Left colon (tissue), 2 donors: ENCODE measurements around the gene ADCY10. TPM values are rescaled to one million over a fixed set of nuclear protein-coding genes. Genes with fewer than 3 reads are reported as not detected.
"Not testable (repeated sequence)": the region's sequence is repeated elsewhere in the genome, so short reads cannot be mapped to it uniquely, and the experiment has no call there.

Source experiments
- ATAC-seq: fragments of 200-7000 bp; cut with Tn5 transposase; one replicate; pipeline ENCODE4 v1.9.1; 2020; ENCODE audit warnings: mild to moderate bottlenecking, moderate library complexity
- DNase-seq, 2 donors: peaks; one replicate each; pipeline ENCODE4 v3.0.0-alpha.2; 2020
- intact Hi-C, 2 donors: fragments of 100-400 bp; cut with DNase I in 1 of 2; cut with micrococcal nuclease in 1 of 2; formaldehyde crosslinking; loops; one replicate each; pipeline versions ENCODE4 v1.11.2 to v1.14.0; 2022; cut with DNase I, micrococcal nuclease
- total RNA-seq, 2 donors: library from RNA; stranded (reverse); fragmentation: NEBNext Ultra II Directional; extraction: Animal tissue kit (Norgen Biotek cat#: 25700); gene quantifications; one replicate each; pipeline ENCODE4 v1.2.1, GENCODE V29; 2021
- donor health status: DM: no; HTN: no; CAD: no.
- donor health status: DM: yes; HTN: yes; CAD: no.

Gene ADCY10
- total RNA-seq, 2 donors from 2014 or later: 0.42 to 0.64 TPM

DNA sequence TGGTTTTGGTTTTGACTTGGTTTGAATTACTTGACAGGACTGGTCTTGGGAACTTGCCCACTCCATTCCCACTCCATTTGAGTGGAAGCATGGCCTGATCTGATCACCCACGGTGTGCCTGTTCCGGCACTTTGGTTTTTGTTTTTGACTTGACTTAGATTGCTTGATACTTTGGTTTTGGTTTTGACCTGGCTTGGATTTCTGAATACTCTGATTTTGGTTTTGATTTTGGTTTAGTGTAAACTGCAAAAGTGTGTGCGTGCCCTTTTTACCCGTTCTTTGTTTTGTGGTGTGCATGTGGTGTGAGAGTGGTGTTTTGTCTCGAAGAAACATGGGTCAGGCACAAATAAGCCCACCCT is 50.0 kb downstream of the ADCY10 start:
- intact Hi-C loops: no loop called here
- no peak for DNase-seq
- no peak for ATAC-seq

DNA sequence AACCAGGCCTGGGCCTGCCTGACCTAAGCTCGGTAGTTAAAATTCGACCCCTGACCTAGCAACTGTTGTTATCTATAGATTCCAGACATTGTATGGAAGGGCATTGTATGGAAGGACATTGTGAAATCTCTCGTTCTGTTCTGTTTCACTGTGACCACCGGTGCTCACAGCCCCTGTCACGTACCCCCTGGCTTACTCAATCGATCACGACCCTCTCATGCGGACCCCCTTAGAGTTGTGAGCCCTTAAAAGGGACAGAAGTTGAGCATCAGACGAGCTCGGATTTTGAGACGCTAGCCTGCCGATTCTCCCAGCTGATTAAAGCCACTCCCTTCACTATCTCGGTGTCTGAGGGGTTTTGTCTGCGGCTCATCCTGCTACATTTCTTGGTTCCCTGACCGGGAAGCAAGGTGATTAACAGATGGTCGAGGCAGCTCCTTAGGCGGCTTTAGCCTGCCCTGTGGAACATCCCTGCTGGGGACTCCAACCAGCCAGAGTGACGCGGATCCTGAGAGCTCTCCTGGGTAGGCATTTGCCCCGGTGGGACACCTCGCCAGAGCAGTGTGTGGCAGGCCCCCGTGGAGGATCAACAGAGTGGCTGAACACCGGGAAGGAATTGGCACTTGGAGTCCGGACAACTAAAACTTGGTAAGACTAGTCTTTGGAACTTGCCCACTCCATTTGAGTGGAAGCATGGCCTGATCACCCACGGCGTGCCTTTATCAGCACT is 50.6 kb downstream of the ADCY10 start:
- intact Hi-C loops, DNase-seq, ATAC-seq: not testable (repeated sequence)

DNA sequence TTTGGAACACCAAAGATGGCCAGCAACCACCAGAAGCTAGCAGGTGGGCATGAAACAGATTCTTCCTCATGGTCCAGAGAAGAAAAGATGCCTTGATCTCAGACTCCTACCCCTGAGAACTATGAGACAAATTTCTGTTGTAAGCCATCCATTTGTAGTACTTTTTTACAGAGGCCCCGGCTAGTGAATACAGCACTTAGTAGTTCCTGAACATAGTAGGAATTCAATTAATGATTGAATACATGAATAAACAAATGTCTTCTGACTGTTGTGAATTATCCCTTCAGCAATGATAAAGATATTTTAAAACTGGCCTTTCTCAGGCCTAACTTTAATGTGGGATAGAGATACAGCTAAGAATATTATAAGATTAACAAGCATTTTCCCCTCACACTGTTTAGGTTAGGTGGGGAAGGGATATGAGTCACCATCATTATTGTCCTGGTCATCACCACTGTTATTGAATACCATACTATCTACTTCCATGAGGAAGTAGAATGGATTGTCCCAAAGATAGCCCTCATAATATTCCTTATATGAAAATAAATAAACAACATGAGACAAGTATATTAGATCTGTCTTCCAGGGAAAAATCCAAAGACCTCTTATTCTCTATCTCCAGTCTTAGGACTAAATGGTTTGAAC is 51.4 kb downstream of the ADCY10 start:
- ATAC-seq (no peak), DNase-seq (no peak)
- intact Hi-C loops: no loop called here

DNA sequence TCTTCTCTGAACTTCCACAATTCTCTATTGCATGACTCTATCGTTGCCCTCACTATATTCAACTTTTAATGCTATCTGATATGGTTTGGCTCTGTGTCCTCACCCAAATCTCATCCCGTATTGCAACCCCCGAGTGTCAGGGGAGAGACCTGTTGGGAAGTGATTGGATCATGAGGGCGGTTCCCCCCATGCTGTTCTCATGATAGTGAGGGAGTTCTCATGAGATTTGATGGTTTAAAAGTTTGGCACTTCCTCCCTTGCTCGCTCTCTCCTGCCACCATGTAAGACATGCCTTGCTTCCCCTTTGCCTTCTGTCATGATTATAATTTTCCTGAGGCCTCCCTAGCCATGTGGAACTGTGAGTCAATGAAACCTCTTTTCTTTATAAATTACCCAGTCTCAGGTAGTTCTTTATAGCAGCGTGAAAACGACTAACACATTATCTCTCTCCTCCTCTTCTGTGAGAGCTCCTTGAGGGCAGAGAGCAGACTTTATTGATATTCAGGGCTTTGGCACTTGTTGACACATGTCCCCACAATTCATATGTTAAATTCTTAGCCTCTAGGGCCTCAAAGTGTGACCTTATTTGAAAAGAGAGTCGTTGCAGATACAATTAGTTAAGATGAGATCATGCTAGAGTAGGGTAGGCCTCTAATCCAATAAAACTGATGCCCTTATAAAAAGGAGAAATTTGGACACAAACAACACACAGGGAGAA is 52.1 kb downstream of the ADCY10 start:
- ATAC-seq (no peak), DNase-seq (no peak)
- intact Hi-C loops: no loop called here

DNA sequence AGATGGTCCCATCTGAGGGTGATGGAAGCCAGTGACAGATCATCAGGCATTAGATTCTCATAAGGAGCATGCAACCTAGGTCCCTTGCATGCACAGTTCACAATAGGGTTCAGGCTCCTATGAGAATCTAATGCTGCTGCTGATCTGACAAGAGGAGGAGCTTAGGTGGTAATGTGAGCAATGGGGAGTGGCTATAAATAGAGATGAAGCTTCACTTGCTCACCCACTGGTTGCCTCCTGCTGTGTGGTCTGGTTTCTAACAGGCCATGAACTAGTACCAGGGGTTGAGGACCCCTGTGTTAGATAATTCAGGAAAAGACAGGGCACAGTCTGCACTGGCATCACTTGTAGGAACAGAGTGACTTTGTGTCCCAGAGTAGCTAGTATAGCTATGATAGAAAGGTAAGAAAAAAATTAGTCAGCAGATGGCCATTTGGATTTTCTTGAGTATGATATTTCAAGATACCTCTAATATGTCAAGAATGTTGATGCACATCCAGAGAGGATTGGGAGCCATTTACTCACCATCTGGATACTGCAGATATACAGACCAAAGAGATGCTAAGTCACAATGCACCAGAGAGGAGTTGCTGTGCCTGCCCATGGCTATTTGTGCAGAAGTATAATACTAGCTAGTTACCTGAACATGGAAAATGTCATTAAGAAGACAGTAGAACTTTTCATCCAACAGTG is 53.6 kb downstream of the ADCY10 start:
- intact Hi-C loops: no loop called here
- DNase-seq: no peak
- no peak for ATAC-seq

DNA sequence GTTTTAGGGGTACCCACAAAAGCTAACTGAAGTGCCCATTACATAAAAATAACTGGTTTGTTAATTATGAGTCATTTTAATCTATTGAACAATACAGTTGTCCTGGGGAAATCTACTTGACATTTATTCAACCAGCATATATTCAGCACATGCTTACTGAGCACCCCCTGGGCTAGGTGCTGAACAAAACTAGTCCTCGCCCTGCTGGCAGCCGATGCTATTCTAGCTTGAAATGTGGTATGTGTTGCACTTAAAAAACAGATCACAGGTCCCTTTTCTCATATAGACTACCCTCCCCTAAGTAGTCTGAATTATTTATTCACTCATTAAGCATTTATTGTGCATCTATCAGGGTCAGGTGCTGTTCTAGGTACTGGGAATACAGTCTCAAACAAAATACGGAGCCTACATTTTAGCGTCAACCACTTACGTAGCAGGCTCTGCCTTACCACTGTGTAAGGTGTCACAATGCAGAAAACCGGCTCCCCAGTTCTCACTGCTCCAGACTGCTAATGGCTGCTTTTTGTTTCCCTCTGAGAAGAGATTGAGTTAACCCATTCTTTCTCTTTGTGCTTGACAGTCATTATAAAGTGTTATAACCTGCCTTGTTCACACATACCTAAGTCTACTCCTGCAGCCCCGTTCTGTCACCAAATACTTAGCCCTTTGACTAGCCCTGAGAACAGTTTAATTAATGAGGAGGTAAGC is 57.1 kb downstream of the ADCY10 start:
- intact Hi-C loops: no loop called here
- ATAC-seq: no peak
- DNase-seq: no peak

DNA sequence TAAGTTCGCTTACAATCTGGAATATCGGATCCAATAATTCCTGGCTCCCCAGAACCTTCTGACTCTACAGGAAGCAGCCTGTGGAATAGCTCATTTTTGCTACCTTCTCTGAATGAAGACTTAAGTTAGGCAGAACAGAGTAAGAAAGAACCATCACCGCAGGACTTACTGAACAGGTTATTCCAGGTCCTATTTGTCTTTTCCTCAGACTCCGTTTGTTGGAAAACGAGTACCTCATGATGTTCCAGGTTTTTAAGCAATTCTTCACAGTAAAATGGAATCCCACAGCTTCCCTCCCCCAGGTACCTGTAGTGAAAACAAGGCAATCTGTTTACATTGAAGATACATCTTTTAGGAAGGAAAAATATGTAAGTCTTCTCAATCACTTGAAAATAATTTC is 59.8 kb downstream of the ADCY10 start:
- DNase-seq (no peak), ATAC-seq (no peak)
- intact Hi-C loops: no loop called here

DNA sequence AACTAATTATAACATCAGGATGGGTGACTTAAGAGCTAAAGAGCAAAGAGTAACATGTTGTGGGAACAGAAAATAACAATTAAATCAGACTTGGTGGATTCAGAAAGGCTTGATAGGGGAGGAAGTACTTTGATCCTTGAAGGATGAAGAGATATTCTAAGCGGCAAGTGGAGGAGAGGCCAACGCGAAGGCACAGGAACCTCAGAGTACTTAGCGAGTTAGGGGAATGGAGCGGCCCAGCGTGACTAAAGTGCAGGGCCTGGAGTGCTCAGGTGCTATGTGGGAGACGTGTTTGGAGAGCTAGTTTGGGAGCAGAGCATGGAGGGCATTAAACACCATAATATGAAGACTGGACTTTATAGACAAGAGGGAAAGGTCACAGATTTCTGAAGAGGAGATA is 64.3 kb downstream of the ADCY10 start:
- intact Hi-C loops: no loop called here
- ATAC-seq: no peak
- no peak for DNase-seq

DNA sequence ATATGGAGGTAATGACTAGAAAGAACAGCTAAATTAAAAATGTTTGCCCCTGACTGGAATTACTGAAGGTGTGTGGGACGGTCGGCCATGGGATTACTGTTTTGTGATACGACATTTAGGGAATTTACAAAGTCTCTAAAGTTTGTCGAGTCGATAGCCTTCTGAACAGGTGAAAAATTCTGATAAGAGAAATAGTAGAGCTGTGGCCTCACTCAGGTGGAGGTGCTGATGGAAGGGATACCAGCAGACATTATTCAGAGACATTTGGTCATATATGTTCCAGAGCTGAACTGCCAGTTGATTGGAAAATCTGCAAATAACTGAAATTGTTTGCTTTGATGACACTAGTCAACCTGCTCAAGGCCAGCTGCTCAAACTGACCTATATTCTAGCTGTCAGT is 71.1 kb downstream of the ADCY10 start:
- DNase-seq (no peak), ATAC-seq (no peak)
- intact Hi-C loops: no loop called here

DNA sequence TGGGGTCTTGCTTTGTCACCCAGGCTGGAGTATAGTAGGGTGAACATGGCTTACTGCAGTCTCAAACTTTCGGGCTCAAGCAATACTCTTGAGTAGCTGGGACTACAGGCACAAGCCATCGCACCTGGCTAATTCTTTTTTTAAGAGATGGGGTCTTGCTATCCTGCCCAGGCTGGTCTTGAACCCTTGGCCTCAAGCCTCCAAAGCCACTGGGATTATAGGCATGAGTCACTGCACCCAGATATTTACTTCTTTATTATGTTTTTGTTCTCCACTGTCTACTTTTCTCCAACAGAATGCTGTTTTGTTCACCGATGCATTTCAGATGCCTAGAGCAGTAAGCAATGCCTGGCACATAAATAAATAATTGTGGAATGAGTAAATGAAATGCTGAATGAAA is 72.4 kb downstream of the ADCY10 start:
- no peak for ATAC-seq
- intact Hi-C loops: no loop called here

DNA sequence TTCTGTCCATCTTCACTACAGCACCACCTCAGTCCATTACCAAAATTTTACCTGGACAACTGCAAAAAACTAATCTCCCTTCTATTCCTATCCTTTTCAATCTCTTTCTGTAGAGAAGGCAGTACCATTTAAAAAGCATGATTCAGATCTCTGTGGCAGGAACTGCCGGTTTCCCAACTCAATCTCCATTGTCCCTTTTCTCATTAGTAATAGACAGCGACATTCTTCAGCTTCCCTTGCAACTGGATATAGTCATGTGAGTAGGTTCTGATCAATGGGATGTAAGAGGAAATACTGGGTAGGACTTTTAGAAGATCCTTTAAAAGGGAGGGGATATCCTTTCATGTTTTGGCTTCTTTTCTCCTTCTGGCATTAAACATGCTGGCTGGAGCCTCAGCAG is 74.9 kb downstream of the ADCY10 start:
- ATAC-seq (no peak), DNase-seq (no peak)
- intact Hi-C loops: no loop called here

More for the DNA sequence above, 72.4 kb downstream of the ADCY10 start:
- DNase-seq: no peak

DNA sequence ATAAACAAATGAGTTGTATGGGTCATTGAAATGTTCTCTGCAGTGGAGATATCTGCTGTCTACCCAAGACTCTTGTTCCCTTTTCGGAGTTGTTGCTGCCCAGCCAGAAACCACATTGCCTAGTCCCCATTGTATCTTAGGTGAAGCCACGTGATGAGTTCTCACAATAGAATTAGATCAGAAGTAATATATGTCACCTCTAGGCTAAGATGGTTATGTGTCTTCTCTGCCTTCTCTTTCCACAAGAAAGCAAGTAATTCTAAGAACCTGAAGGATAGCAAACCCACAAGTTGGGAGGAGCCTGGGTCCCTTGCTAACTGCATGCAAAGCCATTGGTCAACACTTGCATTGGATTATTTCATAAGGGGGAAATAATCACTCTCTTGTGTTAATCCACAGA is 76.6 kb downstream of the ADCY10 start:
- no peak for ATAC-seq
- intact Hi-C loops: no loop called here
- DNase-seq: no peak

DNA sequence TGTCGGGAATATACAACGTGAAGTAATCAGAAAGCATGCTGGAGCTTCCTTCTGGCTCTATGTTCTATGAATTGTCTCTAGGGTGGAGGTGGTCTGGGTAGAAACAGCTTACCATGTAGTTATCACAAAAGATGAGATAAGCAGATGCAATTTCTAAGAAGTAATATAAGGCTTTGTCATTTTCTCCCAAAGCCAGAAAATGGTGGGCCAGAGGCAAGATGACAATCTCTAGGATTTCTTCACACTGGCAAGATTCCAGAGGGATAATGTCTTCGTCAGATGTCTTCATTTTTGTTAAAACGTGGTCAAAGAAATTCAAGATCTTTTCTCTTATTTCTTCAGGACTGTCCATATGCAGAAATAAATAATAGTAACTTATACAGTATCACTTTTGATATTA is 77.7 kb downstream of the ADCY10 start:
- DNase-seq (no peak), ATAC-seq (no peak)
- intact Hi-C loops: no loop called here

DNA sequence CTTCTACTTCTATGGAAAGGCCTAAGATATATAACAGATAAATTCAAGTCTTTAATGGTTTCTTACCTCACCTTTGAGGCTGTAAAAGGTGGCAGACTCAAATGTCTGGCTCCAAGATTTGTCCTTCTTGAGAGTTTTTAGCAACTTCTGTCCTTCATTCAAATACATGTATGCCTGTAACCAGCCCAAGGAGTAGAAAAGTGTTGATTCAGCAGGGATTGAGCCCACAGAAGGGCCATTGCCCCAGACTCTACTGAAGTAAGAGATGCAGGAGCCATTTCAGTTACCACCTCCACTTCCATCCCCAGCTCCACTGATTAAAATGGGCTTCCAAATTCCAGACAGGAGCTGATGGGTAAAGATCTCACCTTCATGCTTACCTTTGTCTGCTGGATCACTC is 80.0 kb downstream of the ADCY10 start:
- DNase-seq: no peak
- intact Hi-C loops: no loop called here
- no peak for ATAC-seq

DNA sequence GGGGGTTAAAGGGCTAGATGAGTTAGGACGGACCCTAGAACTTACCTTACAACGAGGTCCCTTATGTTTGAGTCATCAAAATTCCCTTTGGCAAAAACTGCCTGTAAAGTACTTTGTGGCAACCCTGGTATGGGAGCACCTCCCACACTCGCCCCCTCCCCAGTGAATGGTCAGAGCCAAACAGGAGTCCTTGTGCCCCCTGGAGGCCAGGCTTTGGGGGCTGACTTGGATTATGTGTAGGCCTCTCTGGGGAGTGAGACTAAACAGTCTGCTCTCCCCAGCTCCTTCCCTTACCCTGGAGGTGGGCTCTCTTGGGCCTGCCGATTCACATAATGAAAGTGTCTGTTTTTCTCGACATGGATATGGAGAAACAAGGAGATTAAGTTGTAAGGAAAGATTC is 81.2 kb downstream of the ADCY10 start:
- intact Hi-C loops: no loop called here
- ATAC-seq (no peak), DNase-seq (no peak)

DNA sequence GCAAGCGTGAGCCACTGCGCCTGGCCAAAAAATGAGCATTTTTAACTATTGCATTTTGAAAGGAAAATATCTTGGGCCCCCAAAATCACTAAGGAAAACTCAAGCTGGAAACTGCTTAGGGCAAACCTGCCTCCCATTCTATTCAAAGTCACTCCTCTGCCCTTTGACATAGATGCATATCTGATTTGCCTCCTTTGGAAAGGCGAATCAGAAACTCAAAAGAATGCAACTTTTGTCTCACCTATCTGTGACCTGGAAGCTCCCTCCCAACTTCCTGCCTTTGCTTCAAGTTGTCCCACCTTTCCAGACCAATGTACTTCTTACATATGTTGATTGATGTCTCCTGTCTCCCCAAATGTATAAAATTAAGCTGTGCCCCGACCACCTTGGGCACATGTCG is 83.3 kb downstream of the ADCY10 start:
- ATAC-seq, intact Hi-C loops, DNase-seq: not testable (repeated sequence)

DNA sequence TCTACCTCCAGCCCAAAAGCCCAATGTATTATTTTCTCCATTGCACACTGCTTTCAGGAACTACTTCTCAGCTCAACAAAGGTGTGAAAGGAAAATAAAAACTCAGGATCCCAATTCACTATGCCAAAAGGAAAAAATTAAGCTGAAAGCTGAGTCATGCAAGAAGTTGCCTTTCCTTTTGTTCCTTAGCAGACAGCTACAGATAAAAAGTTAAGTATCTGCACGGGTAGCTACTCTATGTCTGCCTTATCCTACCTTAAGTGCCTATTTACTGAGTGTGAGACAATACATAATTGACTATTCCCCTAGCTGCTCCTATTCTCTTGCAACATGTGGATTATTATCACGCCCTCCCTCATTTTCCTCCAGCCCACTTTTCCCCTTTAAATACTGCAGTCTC is 84.1 kb downstream of the ADCY10 start:
- intact Hi-C loops: no loop called here
- DNase-seq (no peak), ATAC-seq (no peak)

DNA sequence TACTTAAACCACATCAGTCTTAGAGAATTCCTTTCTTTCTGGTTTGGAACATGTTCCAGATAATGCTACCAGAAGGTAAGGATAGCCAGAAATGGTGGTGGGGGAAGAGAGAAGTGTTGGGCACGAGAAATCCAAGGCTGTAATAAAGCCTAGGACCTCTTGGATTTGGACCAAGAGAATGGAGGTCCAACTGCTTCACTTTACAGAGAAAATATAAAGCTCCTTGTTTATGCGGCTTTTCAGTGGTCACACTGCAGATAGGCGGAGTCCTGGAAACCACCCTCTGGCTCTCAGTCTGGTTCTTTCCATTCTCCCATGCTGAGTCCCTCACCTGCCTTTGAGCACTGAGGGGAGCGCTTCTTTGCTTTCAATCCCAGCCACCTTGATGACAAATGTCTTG is 87.8 kb downstream of the ADCY10 start:
- DNase-seq (no peak), ATAC-seq (no peak)
- intact Hi-C loops: no loop called here

DNA sequence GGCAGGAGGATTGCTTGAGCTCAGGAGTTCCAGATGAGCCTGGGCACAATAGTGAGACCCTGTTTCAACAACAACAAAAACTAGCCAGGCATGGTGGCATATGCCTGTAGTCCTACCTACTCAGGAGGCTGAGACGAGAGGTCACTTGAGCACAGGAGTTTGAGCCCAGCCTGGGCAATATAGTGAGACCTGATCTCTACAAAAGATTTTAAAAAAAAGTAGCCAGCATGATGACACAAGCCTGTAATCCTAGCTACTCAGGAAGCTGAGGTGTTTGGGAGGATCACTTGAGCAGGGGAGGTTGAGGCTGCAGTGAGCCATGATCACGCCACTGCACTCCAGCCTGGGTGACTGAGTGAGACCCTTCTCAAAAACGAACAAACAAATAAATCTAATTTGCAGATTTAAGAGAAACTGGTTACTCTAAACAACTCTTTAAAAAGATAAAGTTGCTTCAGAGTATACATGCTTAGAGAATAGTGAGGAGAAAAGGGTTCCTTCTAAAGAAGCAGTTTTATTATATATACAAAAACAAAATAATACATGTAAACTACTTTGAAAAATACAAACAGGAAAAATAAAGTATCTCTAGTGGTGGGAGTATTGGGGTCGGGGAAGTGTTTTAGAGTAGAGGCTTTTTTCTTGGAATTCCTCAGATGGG is 88.4 kb downstream of the ADCY10 start:
- no peak for ATAC-seq
- no peak for DNase-seq
- intact Hi-C loops: no loop called here
